ENCODE measurements around the gene OR51T1.
"Not testable (repeated sequence)": the region's sequence is repeated elsewhere in the genome, so short reads cannot be mapped to it uniquely, and the experiment has no call there.

OR51T1 gene

GRCh38 chr11:4881860-4882500 is at the start of gene OR51T1:
TSS of gene OR51T1 (plus strand) at chr11:4881900. CDS start at chr11:4881900, 0 bp downstream.
- DNase-seq (ENCODE audit: low read depth, low spot score): no peak

- no peak for DNase-seq (ENCODE audit: low read depth, low spot score)
These were observed 41.7 kb upstream of the OR51T1 start for GRCh38 chr11:4839851-4840549.

- no peak for DNase-seq (ENCODE audit: low read depth, low spot score)
These were observed 32.7 kb upstream of the OR51T1 start, which contains the start of gene OR51S1 for GRCh38 chr11:4848908-4849532. TSS of gene OR51S1 (minus strand) at chr11:4849208. CDS start at chr11:4849208, 0 bp downstream.

GRCh38 chr11:4851033-4851432 is 30.7 kb upstream of the OR51T1 start:
- no peak for DNase-seq (ENCODE audit: low read depth, low spot score)

GRCh38 chr11:4854286-4854685 is 27.4 kb upstream of the OR51T1 start:
- DNase-seq (ENCODE audit: low read depth, low spot score): not testable (repeated sequence)

GRCh38 chr11:4862447-4863236 is 19.1 kb upstream of the OR51T1 start:
- DNase-seq (ENCODE audit: low read depth, low spot score): no peak

- DNase-seq (ENCODE audit: low read depth, low spot score): no peak
These were observed 17.8 kb upstream of the OR51T1 start for GRCh38 chr11:4863876-4864275.

- no peak for DNase-seq (ENCODE audit: low read depth, low spot score)
These were observed 15.8 kb upstream of the OR51T1 start for GRCh38 chr11:4865855-4866254.

- no peak for DNase-seq (ENCODE audit: low read depth, low spot score)
These were observed 512 bp upstream of the OR51T1 start for GRCh38 chr11:4881188-4881587.

- DNase-seq (ENCODE audit: low read depth, low spot score): no peak
These were observed 843 bp downstream of the OR51T1 start for GRCh38 chr11:4882543-4882942.

GRCh38 chr11:4884361-4884760 is 2.7 kb downstream of the OR51T1 start:
- no peak for DNase-seq (ENCODE audit: low read depth, low spot score)

GRCh38 chr11:4886186-4886585 is 4.5 kb downstream of the OR51T1 start:
- no peak for DNase-seq (ENCODE audit: low read depth, low spot score)

GRCh38 chr11:4887591-4887990 is 5.9 kb downstream of the OR51T1 start:
- DNase-seq (ENCODE audit: low read depth, low spot score): no peak

GRCh38 chr11:4890279-4890678 is 8.6 kb downstream of the OR51T1 start:
- DNase-seq (ENCODE audit: low read depth, low spot score): no peak

- DNase-seq (ENCODE audit: low read depth, low spot score): no peak
These were observed 10.4 kb downstream of the OR51T1 start for GRCh38 chr11:4891996-4892640.

GRCh38 chr11:4903484-4903883 is 21.8 kb downstream of the OR51T1 start, which contains the start of gene OR51A7:
TSS of gene OR51A7 (plus strand) at chr11:4903783. CDS start at chr11:4907370, 3,587 bp downstream.
- DNase-seq (ENCODE audit: low read depth, low spot score): no peak

GRCh38 chr11:4916581-4916980 is 34.9 kb downstream of the OR51T1 start:
- no peak for DNase-seq (ENCODE audit: low read depth, low spot score)

GRCh38 chr11:4919250-4919649 is 37.5 kb downstream of the OR51T1 start, which contains the start of gene OR51G2:
TSS of gene OR51G2 (minus strand) at chr11:4919350. CDS start at chr11:4915663, 3,687 bp downstream.
- no peak for DNase-seq (ENCODE audit: low read depth, low spot score)

GRCh38 chr11:4921796-4922195 is 40.1 kb downstream of the OR51T1 start:
- no peak for DNase-seq (ENCODE audit: low read depth, low spot score)

- no peak for DNase-seq (ENCODE audit: low read depth, low spot score)
These were observed 40.6 kb downstream of the OR51T1 start for GRCh38 chr11:4922304-4922703.

GRCh38 chr11:4924239-4924638 is 42.5 kb downstream of the OR51T1 start, which contains the start of gene OR51G1:
TSS of gene OR51G1 (minus strand) at chr11:4924339. CDS start at chr11:4924339, 0 bp downstream.
- DNase-seq (ENCODE audit: low read depth, low spot score): no peak

All from activated CD4-positive, CD25-positive, alpha-beta regulatory T cell treated with anti-CD3 and anti-CD28 coated beads, Interleukin-2, amount 50 U/mL, for 16 hours (primary cell).